Loucy (cell line): ENCODE measurements around the gene CERS2.

ENCODE experiments used
- H2AFZ ChIP-seq: fragments of 200-600 bp; sonication (generic); 2 replicates; pipeline ENCODE4 v1.6.0; 2016; ENCODE audit warnings: antibody characterized with exemption, mild to moderate bottlenecking, low read length, moderate library complexity
- H3F3A ChIP-seq: fragments of 200-600 bp; 2 replicates; pipeline ENCODE4 v1.6.0; 2016; ENCODE audit warnings: antibody characterized with exemption, low read depth, mild to moderate bottlenecking
- H3K27me3 ChIP-seq: fragments of 200-600 bp; sonication (generic); 2 replicates; pipeline ENCODE4 v1.6.1; 2014; ENCODE audit warnings: low read length, mild to moderate bottlenecking; ENCODE audit not compliant: insufficient read depth, poor library complexity, severe bottlenecking
- H3K36me3 ChIP-seq: fragments of 200-600 bp; sonication (generic); 2 replicates; pipeline ENCODE4 v1.6.1; 2016; ENCODE audit warnings: low read length; ENCODE audit not compliant: insufficient read depth
- H3K4me1 ChIP-seq: fragments of 200-600 bp; sonication (generic); 2 replicates; pipeline ENCODE4 v1.5.1; 2014; ENCODE audit warnings: low read length, mild to moderate bottlenecking; ENCODE audit not compliant: insufficient read depth, poor library complexity, severe bottlenecking
- H3K4me2 ChIP-seq: fragments of 200-600 bp; sonication (generic); 2 replicates; pipeline ENCODE4 v1.6.0; 2014; ENCODE audit warnings: antibody characterized with exemption, low read length, low read depth, mild to moderate bottlenecking; ENCODE audit not compliant: poor library complexity, severe bottlenecking
- H3K4me3 ChIP-seq: fragments of 200-600 bp; sonication (generic); 2 replicates; pipeline ENCODE4 v1.5.1; 2014; ENCODE audit warnings: low read length, mild to moderate bottlenecking, mixed read lengths; ENCODE audit not compliant: poor library complexity, severe bottlenecking
- H3K79me2 ChIP-seq: fragments of 200-600 bp; sonication (generic); 2 replicates; pipeline ENCODE4 v1.6.1; 2014; ENCODE audit warnings: low read length; ENCODE audit not compliant: insufficient read depth
- H3K9ac ChIP-seq: fragments of 200-600 bp; sonication (generic); 2 replicates; pipeline ENCODE4 v1.6.0; 2014; ENCODE audit warnings: mild to moderate bottlenecking, low read depth, low read length, moderate library complexity; ENCODE audit not compliant: poor library complexity, severe bottlenecking
- H3K9me2 ChIP-seq: fragments of 200-600 bp; sonication (generic); replicated peaks from 2 replicates; pipeline ENCODE4 v1.6.1; 2016; ENCODE audit warnings: low read depth, low read length, mixed read lengths
- H3K9me3 ChIP-seq: fragments of 200-600 bp; sonication (generic); 2 replicates; pipeline ENCODE4 v1.6.1; 2014; ENCODE audit warnings: mild to moderate bottlenecking, antibody characterized with exemption, low read length, low read depth; ENCODE audit not compliant: insufficient read depth
- H4K20me1 ChIP-seq: fragments of 200-600 bp; sonication (generic); 2 replicates; pipeline ENCODE4 v1.6.0; 2014; ENCODE audit warnings: antibody characterized with exemption, low read length, mild to moderate bottlenecking; ENCODE audit not compliant: insufficient read depth, poor library complexity, severe bottlenecking
- CTCF ChIP-seq: fragments of 200-600 bp; sonication (generic); conservative IDR thresholded peaks from 2 replicates; pipeline ENCODE4 v1.5.1; 2014; ENCODE audit warnings: mild to moderate bottlenecking, antibody characterized with exemption, low read length
- EZH2phosphoT487 ChIP-seq: fragments of 200-600 bp; IDR thresholded peaks from 2 replicates; pipeline ENCODE4 v1.6.1; 2018; ENCODE audit warnings: antibody characterized with exemption, mild to moderate bottlenecking, moderate library complexity, borderline replicate concordance

CERS2 gene

GRCh38 chr1:150987924-150988323, 13.3 kb upstream of the CERS2 start:
- Histone ChIP-seq H3F3A (no peaks in the 10 kb centered on the region), H3K9me3 (no peaks in the 10 kb centered on the region), H3K4me2 (no peak overlapping the region), H3K27me3 (no peaks in the 10 kb centered on the region), H3K4me1 (no peaks in the 10 kb centered on the region), H3K36me3 (no peaks in the 10 kb centered on the region), H3K9me2 (no peaks in the 10 kb centered on the region), H2AFZ (no peak overlapping the region), H3K79me2 (no peaks in the 10 kb centered on the region), H3K9ac (no peak overlapping the region), H4K20me1 (no peaks in the 10 kb centered on the region), H3K4me3 (no peak overlapping the region)
- TF ChIP-seq EZH2phosphoT487 (no peak), CTCF (no peak)

- no peaks in the 10 kb centered on the region for H4K20me1 ChIP-seq
- no peaks in the 10 kb centered on the region for H3F3A ChIP-seq
- no peak overlapping the region for H3K4me2 ChIP-seq
- H3K4me1 ChIP-seq = peaks cover 4% of the 10 kb centered on the region
- H3K27me3 ChIP-seq = no peaks in the 10 kb centered on the region
- no peaks in the 10 kb centered on the region for H3K9me2 ChIP-seq
- H3K79me2 ChIP-seq = no peaks in the 10 kb centered on the region
- no peak overlapping the region for H2AFZ ChIP-seq
- H3K9me3 ChIP-seq = no peaks in the 10 kb centered on the region
- H3K4me3 ChIP-seq = no peak overlapping the region
- no peaks in the 10 kb centered on the region for H3K36me3 ChIP-seq
- TF ChIP-seq EZH2phosphoT487 (no peak), CTCF (no peak)
- H3K9ac ChIP-seq = no peak overlapping the region
These were observed 10.7 kb upstream of the CERS2 start for GRCh38 chr1:150985179-150985825.

GRCh38 chr1:150981805-150982712, 7.4 kb upstream of the CERS2 start, which contains the start of gene ANXA9:
ANXA9 (plus strand) TSS chr1:150982292; CDS start chr1:150983106, 814 bp downstream.
- H3F3A ChIP-seq = no peaks in the 10 kb centered on the region; the same call in 1 of the 2 replicates
- H3K4me2 ChIP-seq = no peak within 1 kb of the TSS
- no peaks in the 10 kb centered on the region for H3K79me2 ChIP-seq
- H2AFZ ChIP-seq = no peak within 1 kb of the TSS
- H3K9me2 ChIP-seq = no peaks in the 10 kb centered on the region
- H3K9me3 ChIP-seq = no peaks in the 10 kb centered on the region
- no peaks in the 10 kb centered on the region for H3K27me3 ChIP-seq
- no peaks in the 10 kb centered on the region for H3K36me3 ChIP-seq
- peak within 1 kb of the TSS; percentile 29 for H3K9ac ChIP-seq
- H3K4me1 ChIP-seq = peaks cover 19% of the 10 kb centered on the region
- no peaks in the 10 kb centered on the region for H4K20me1 ChIP-seq
- no peak within 1 kb of the TSS for H3K4me3 ChIP-seq
- no peak for TF ChIP-seq EZH2phosphoT487
- TF ChIP-seq CTCF = no peak
